GM19468 (cell line): ENCODE measurements around the gene ITGAL.
"Not testable (repeated sequence)": the region's sequence is repeated elsewhere in the genome, so short reads cannot be mapped to it uniquely, and the experiment has no call there.

Source experiments
- ATAC-seq: cut with Tn5 transposase; IDR thresholded peaks from one replicate; pipeline ENCODE4 v1.9.1; 2021; ENCODE audit warnings: mild to moderate bottlenecking, moderate library complexity, moderate number of reproducible peaks; ENCODE audit not compliant: unreplicated experiment; ENCODE audit errors: extremely low read depth

The ITGAL gene

GRCh38 chr16:30472328-30472942 lies at the start of gene ITGAL:
Gene ITGAL, plus strand, starts transcription at chr16:30472742. Its CDS starts 96 bp downstream, at chr16:30472838.
- peak; percentile 29 for ATAC-seq

GRCh38 chr16:30428055-30428454 lies 44.5 kb upstream of the ITGAL start:
- no peak for ATAC-seq

- no peak for ATAC-seq
Measured at GRCh38 chr16:30429418-30429677, 43.2 kb upstream of the ITGAL start.

GRCh38 chr16:30429678-30430427 lies 42.7 kb upstream of the ITGAL start, which contains the start of gene DCTPP1:
Gene DCTPP1, minus strand, starts transcription at chr16:30430030. Its CDS starts 50 bp downstream, at chr16:30429980.
- ATAC-seq, result peak; percentile 88

- ATAC-seq, result no peak
Measured at GRCh38 chr16:30430428-30430970, 42.0 kb upstream of the ITGAL start.

GRCh38 chr16:30434852-30435251 lies 37.7 kb upstream of the ITGAL start:
- ATAC-seq, result no peak

- ATAC-seq, result no peak
Measured at GRCh38 chr16:30437511-30438046, 35.0 kb upstream of the ITGAL start.

- ATAC-seq, result no peak
Measured at GRCh38 chr16:30438835-30439234, 33.7 kb upstream of the ITGAL start.

- ATAC-seq, result no peak
Measured at GRCh38 chr16:30439720-30440348, 32.7 kb upstream of the ITGAL start.

- ATAC-seq, result no peak
Measured at GRCh38 chr16:30443631-30444030, 28.9 kb upstream of the ITGAL start.

- ATAC-seq, result no peak
Measured at GRCh38 chr16:30444231-30445148, 28.1 kb upstream of the ITGAL start.

- no peak for ATAC-seq
Measured at GRCh38 chr16:30445149-30445407, 27.5 kb upstream of the ITGAL start.

GRCh38 chr16:30445408-30446202 lies 26.9 kb upstream of the ITGAL start, which contains the start of gene SEPHS2:
Gene SEPHS2, minus strand, starts transcription at chr16:30445874. Its CDS starts 147 bp downstream, at chr16:30445727.
- ATAC-seq, result peak; percentile 63

GRCh38 chr16:30446203-30446595 lies 26.3 kb upstream of the ITGAL start:
- ATAC-seq, result no peak

- ATAC-seq, result no peak
Measured at GRCh38 chr16:30447512-30448226, 24.9 kb upstream of the ITGAL start.

GRCh38 chr16:30449116-30449435 lies 23.5 kb upstream of the ITGAL start:
- ATAC-seq, result no peak

- not testable (repeated sequence) for ATAC-seq
Measured at GRCh38 chr16:30452709-30453580, 19.6 kb upstream of the ITGAL start.

GRCh38 chr16:30456302-30456701 lies 16.2 kb upstream of the ITGAL start:
- no peak for ATAC-seq
